ENCODE data around the gene WDR7. TPM values are rescaled to one million over a fixed set of nuclear protein-coding genes. Genes with fewer than 3 reads are reported as not detected.

The WDR7 gene
- total RNA-seq, 2 experiments from 2014 or later = 28.8 to 30.5 TPM

- Histone ChIP-seq H3K4me1 (ENCODE audit: insufficient read depth, low read length) (no peaks in the 10 kb centered on the region), H3K36me3 (ENCODE audit: insufficient read depth, low read length) (peaks cover 25% of the 10 kb centered on the region), H3K27me3 (ENCODE audit: control insufficient read depth in 1 of 2, insufficient read depth in 2 of 2, low read length in 2 of 2) (no peaks in the 10 kb centered on the region), H3K4me3 (ENCODE audit: low read length) (no peak overlapping the region), H3K9me3 (ENCODE audit: control insufficient read depth in 1 of 2, insufficient read depth in 1 of 2, low read length in 2 of 2) (no peaks in the 10 kb centered on the region), H3K27ac (ENCODE audit: low read depth in 1 of 2, low read length in 2 of 2) (no peak overlapping the region)
- Mint-ChIP-seq H3K27ac (no peak overlapping the region), H3K4me3 (no peak overlapping the region), H3K36me3 (ENCODE audit: low read depth) (peaks cover 87% of the 10 kb centered on the region), H3K27me3 (no peaks in the 10 kb centered on the region), H3K4me1 (ENCODE audit: low read depth) (no peaks in the 10 kb centered on the region), H3K9me3 (peaks cover 3% of the 10 kb centered on the region)
- ChIA-PET CTCF (no interaction called here), POLR2A (no interaction called here)
- no peak for ATAC-seq (ENCODE audit: poor library complexity)
- TF ChIP-seq CTCF (IDR thresholded peaks at IDR 0.05) = no peak
- DNase-seq = no peak
- intact Hi-C loops (cut with DNase I, micrococcal nuclease) = no loop called here
Observed at GRCh38 chr18:56727399-56727798, 76.2 kb downstream of the WDR7 start.

GRCh38 chr18:56728741-56729140 lies 77.6 kb downstream of the WDR7 start:
- no peaks in the 10 kb centered on the region for H3K27me3 ChIP-seq (ENCODE audit: control insufficient read depth in 1 of 2, insufficient read depth in 2 of 2, low read length in 2 of 2)
- no peaks in the 10 kb centered on the region for H3K27me3 Mint-ChIP-seq
- ChIA-PET CTCF (no interaction called here), POLR2A (no interaction called here)
- no peak overlapping the region for H3K27ac ChIP-seq (ENCODE audit: low read depth in 1 of 2, low read length in 2 of 2)
- H3K9me3 ChIP-seq (ENCODE audit: control insufficient read depth in 1 of 2, insufficient read depth in 1 of 2, low read length in 2 of 2) = no peaks in the 10 kb centered on the region
- peaks cover 83% of the 10 kb centered on the region for H3K36me3 Mint-ChIP-seq (ENCODE audit: low read depth)
- H3K4me1 ChIP-seq (ENCODE audit: insufficient read depth, low read length) = no peaks in the 10 kb centered on the region
- no peak overlapping the region for H3K27ac Mint-ChIP-seq
- DNase-seq = no peak
- H3K36me3 ChIP-seq (ENCODE audit: insufficient read depth, low read length) = peaks cover 30% of the 10 kb centered on the region
- no peaks in the 10 kb centered on the region for H3K4me1 Mint-ChIP-seq (ENCODE audit: low read depth)
- no peak for TF ChIP-seq CTCF (IDR thresholded peaks at IDR 0.05)
- intact Hi-C loops (cut with DNase I, micrococcal nuclease) = no loop called here
- H3K4me3 Mint-ChIP-seq = no peak overlapping the region
- H3K4me3 ChIP-seq (ENCODE audit: low read length) = no peak overlapping the region
- no peaks in the 10 kb centered on the region for H3K9me3 Mint-ChIP-seq
- ATAC-seq (ENCODE audit: poor library complexity) = no peak

GRCh38 chr18:56738184-56738583 lies 87.0 kb downstream of the WDR7 start:
- Mint-ChIP-seq H3K27ac (no peak overlapping the region), H3K27me3 (no peaks in the 10 kb centered on the region), H3K9me3 (no peaks in the 10 kb centered on the region), H3K36me3 (ENCODE audit: low read depth) (peaks cover 41% of the 10 kb centered on the region), H3K4me1 (ENCODE audit: low read depth) (no peaks in the 10 kb centered on the region), H3K4me3 (no peak overlapping the region)
- no peak for TF ChIP-seq CTCF (IDR thresholded peaks at IDR 0.05)
- Histone ChIP-seq H3K9me3 (ENCODE audit: control insufficient read depth in 1 of 2, insufficient read depth in 1 of 2, low read length in 2 of 2) (no peaks in the 10 kb centered on the region), H3K4me1 (ENCODE audit: insufficient read depth, low read length) (no peaks in the 10 kb centered on the region), H3K4me3 (ENCODE audit: low read length) (no peak overlapping the region), H3K27ac (ENCODE audit: low read depth in 1 of 2, low read length in 2 of 2) (no peak overlapping the region), H3K36me3 (ENCODE audit: insufficient read depth, low read length) (peaks cover 3% of the 10 kb centered on the region), H3K27me3 (ENCODE audit: control insufficient read depth in 1 of 2, insufficient read depth in 2 of 2, low read length in 2 of 2) (no peaks in the 10 kb centered on the region)
- no peak for ATAC-seq (ENCODE audit: poor library complexity)
- no peak for DNase-seq
- ChIA-PET CTCF (interaction anchor here (0.7 kb wide), 2 partner anchors 50 to 866 kb away, joined by 5 read pairs; no protein-coding TSS in a partner anchor), POLR2A (no interaction called here)
- intact Hi-C loops (cut with DNase I, micrococcal nuclease) = no loop called here
